ENCODE data around the gene TTYH3. TPM values are rescaled to one million over a fixed set of nuclear protein-coding genes. Genes with fewer than 3 reads are reported as not detected.

Gene TTYH3
- total and polyA plus RNA-seq, 2 of the 8 experiments (the other 6 are each of a cell fraction or from before 2014, with no cell fraction given) = 66.2 to 169 TPM

DNA sequence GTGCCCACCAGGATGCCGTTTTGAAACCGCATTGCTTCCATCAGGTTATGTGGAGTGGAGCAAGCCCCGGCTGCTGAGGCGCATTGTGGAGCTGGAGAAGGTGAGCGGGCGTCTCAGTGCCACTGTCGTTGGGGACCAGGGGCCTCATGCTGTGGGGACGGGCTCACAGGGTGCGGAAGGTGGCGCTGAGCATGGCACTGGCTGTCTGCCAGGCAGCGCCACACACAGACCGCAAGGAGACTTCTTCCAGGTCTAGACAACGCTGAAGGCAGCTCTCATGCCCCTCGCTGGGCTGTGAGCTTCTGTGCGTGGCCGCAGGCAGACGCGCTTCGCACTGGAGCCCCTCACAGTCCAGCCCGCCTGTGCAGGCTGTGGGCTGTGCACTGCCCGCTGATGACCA lies 44.0 kb upstream of the TTYH3 start:
- Histone ChIP-seq H4K91ac (replicated peaks; ENCODE audit: insufficient read length, low read length) (no peak overlapping the region), H3K36me3 (ENCODE audit: control insufficient read depth in 2 of 4, insufficient read depth in 4 of 4, low read length in 3 of 4) (no peaks in the 10 kb centered on the region), H3K23ac (ENCODE audit: insufficient read length) (no peak overlapping the region), H3K9ac (replicated peaks in 1 of 4; ENCODE audit: extremely low read depth in 1 of 4, low read depth in 3 of 4, low read length in 3 of 4) (no peak overlapping the region), H3K4me1 (replicated peaks in 1 of 4; ENCODE audit: control insufficient read depth in 3 of 4, insufficient read depth in 4 of 4, low read length in 3 of 4) (peaks cover 0 to 11% (median 3%) of the 10 kb centered on the region in 4 experiments; a peak in 3 of 7 replicates), H2AK5ac (ENCODE audit: low read depth, low read length) (no peak overlapping the region), H3K14ac (ENCODE audit: insufficient read length) (no peak overlapping the region), H2BK12ac (ENCODE audit: low read depth, low read length) (no peak overlapping the region), H3K4me2 (ENCODE audit: insufficient read depth in 1 of 2, low read depth in 2 of 2, low read length in 2 of 2) (no peak overlapping the region), H2BK20ac (ENCODE audit: low read length) (no peak overlapping the region), H3K56ac (replicated peaks; ENCODE audit: insufficient read length, low read depth, low read length) (no peak overlapping the region), H3K79me1 (ENCODE audit: low read depth, low read length) (no peaks in the 10 kb centered on the region), H2BK5ac (ENCODE audit: low read depth, low read length) (0 out of 2 replicates have a peak overlapping the region, but pooled peaks have one; percentile 35), H3K9me3 (ENCODE audit: insufficient read depth in 2 of 2, low read depth in 1 of 2, low read length in 1 of 2) (no peaks in the 10 kb centered on the region), H2BK15ac (ENCODE audit: low read length) (no peak overlapping the region), H3K23me2 (ENCODE audit: low read depth, low read length) (no peaks in the 10 kb centered on the region; the same call in 1 of the 2 replicates), H3K4ac (replicated peaks; ENCODE audit: insufficient read length, low read depth, low read length) (no peak overlapping the region), H3K27ac (ENCODE audit: low read depth, low read length) (no peak overlapping the region), H3K27me3 (replicated peaks in 1 of 4; ENCODE audit: control insufficient read depth in 3 of 4, extremely low read depth in 1 of 4, insufficient read depth in 3 of 4, low read length in 3 of 4) (no peaks in the 10 kb centered on the region), H3K79me2 (ENCODE audit: control insufficient read depth in 1 of 2, insufficient read depth in 2 of 2, low read length in 2 of 2) (no peaks in the 10 kb centered on the region), H3K4me3 (ENCODE audit: extremely low read depth in 1 of 4, insufficient read depth in 2 of 4, low read depth in 3 of 4, low read length in 4 of 4) (no peak overlapping the region), H2BK120ac (replicated peaks; ENCODE audit: low read depth, low read length) (no peak overlapping the region), H4K5ac (ENCODE audit: insufficient read length, low read depth, low read length) (no peak overlapping the region), H4K8ac (ENCODE audit: extremely low read depth, insufficient read depth, low read length) (no peak overlapping the region), H2AFZ (ENCODE audit: low read length) (no peak overlapping the region), H4K20me1 (replicated peaks in 1 of 2; ENCODE audit: control insufficient read depth in 1 of 2, insufficient read depth in 2 of 2, low read length in 2 of 2) (no peaks in the 10 kb centered on the region), H3K18ac (ENCODE audit: extremely low read depth, low read length) (no peak overlapping the region)
- ChIA-PET CTCF (ENCODE audit: partially characterized antibody) (interaction anchor here (2.3 to 2.4 kb wide), 2 partner anchors 18 to 122 kb away, joined by 6 to 7 read pairs; no protein-coding TSS in a partner anchor), POLR2A (ENCODE audit: partially characterized antibody) (no interaction called here)
- TF ChIP-seq, protein P1, sequence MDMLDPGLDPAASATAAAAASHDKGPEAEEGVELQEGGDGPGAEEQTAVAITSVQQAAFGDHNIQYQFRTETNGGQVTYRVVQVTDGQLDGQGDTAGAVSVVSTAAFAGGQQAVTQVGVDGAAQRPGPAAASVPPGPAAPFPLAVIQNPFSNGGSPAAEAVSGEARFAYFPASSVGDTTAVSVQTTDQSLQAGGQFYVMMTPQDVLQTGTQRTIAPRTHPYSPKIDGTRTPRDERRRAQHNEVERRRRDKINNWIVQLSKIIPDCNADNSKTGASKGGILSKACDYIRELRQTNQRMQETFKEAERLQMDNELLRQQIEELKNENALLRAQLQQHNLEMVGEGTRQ (IDR thresholded peaks at IDR 0.05; ENCODE audit: low read length) = no peak
- TF ChIP-seq NANOG (IDR thresholded peaks at IDR 0.05; ENCODE audit: insufficient read depth, low read depth, low read length, poor library complexity, severe bottlenecking) (no peak), CBX8 (IDR thresholded peaks at IDR 0.05; ENCODE audit: borderline replicate concordance, low read depth, low read length) (no peak), SUZ12 (IDR thresholded peaks at IDR 0.05; ENCODE audit: low read length) (no peak), SP4 (IDR thresholded peaks at IDR 0.05; ENCODE audit: low read length) (no peak), POU5F1 (IDR thresholded peaks at IDR 0.05; ENCODE audit: low read depth, low read length) (no peak), RAD21 (IDR thresholded peaks at IDR 0.05 in 1 of 2, conservative IDR thresholded peaks at IDR 0.05 in 1 of 2; ENCODE audit: low read depth in 2 of 2, low read length in 2 of 2) (no peak), GABPA (IDR thresholded peaks at IDR 0.05; ENCODE audit: borderline replicate concordance, insufficient read depth, low read length) (no peak), CHD2 (IDR thresholded peaks at IDR 0.05; ENCODE audit: low read length) (no peak)
- FAIRE-seq = no peak
- DNase-seq (ENCODE audit: low read depth in 1 of 2, low spot score in 2 of 2) = no peak
- 96% methylated on average over 21 of the region's 21 CpGs; no CpG with 5 or more reads in 1 of the 2 experiments for WGBS, 2 experiments (ENCODE audit: extremely low coverage in 1 of 2, insufficient coverage in 1 of 2, insufficient read length in 1 of 2, insufficient replicate concordance in 2 of 2, low coverage in 1 of 2, low lambda C conversion rate in 2 of 2, missing lambda C conversion rate in 1 of 2)

Data from H1 (cell line).